HFFc6 (cell line): Measurements from ENCODE around the gene PPP1R2. TPM values are rescaled to one million over a fixed set of nuclear protein-coding genes. Genes with fewer than 3 reads are reported as not detected.

Experiments used
- DNase-seq: peaks from one replicate; pipeline ENCODE4 v3.0.0-alpha.2; 2018
- H3K27ac Mint-ChIP-seq: 2 replicates; pipeline ENCODE4 v1.8.0; 2020; ENCODE audit warnings: mild to moderate bottlenecking, mixed read lengths
- H3K27me3 Mint-ChIP-seq: 2 replicates; pipeline ENCODE4 v1.8.0; 2021; ENCODE audit warnings: mild to moderate bottlenecking, moderate library complexity, mixed read lengths; ENCODE audit not compliant: insufficient read depth
- H3K36me3 Mint-ChIP-seq: 2 replicates; pipeline ENCODE4 v1.8.0; 2021; ENCODE audit warnings: low read depth, mixed read lengths
- H3K4me1 Mint-ChIP-seq: 2 replicates; pipeline ENCODE4 v1.8.0; 2020; ENCODE audit warnings: low read depth, mixed read lengths
- H3K4me3 Mint-ChIP-seq: 2 replicates; pipeline ENCODE4 v1.8.0; 2020; ENCODE audit warnings: mild to moderate bottlenecking, moderate library complexity, mixed read lengths
- H3K9me3 Mint-ChIP-seq: 2 replicates; pipeline ENCODE4 v1.8.0; 2020; ENCODE audit warnings: mild to moderate bottlenecking, mixed read lengths
- CTCF ChIP-seq: fragments of 200-600 bp; sonication (generic); IDR thresholded peaks from 2 replicates; pipeline ENCODE4 v1.5.0; 2021; ENCODE audit warnings: antibody characterized with exemption, mild to moderate bottlenecking
- total RNA-seq, 6 experiments: library from RNA; stranded (reverse); fragmentation: NEBNext Ultra II Directional; extraction: Animal tissue kit (Norgen Biotek cat#: 25700); gene quantifications; 2 replicates in 1 of 6; 3 replicates in 5 of 6; pipeline ENCODE4 v1.2.3, GENCODE V29; 2021

PPP1R2 gene
- total RNA-seq, 6 experiments from 2014 or later, result 39.7 to 44.0 (median 42.0) TPM

GRCh38 chr3:195571361-195571760 lies 28.2 kb upstream of the PPP1R2 start:
- TF ChIP-seq CTCF, result no peak
- Mint-ChIP-seq H3K9me3 (no peaks in the 10 kb centered on the region), H3K4me1 (no peaks in the 10 kb centered on the region), H3K4me3 (no peak overlapping the region), H3K27me3 (peaks cover 35% of the 10 kb centered on the region), H3K36me3 (no peaks in the 10 kb centered on the region), H3K27ac (no peak overlapping the region)
- DNase-seq, result no peak

DNA sequence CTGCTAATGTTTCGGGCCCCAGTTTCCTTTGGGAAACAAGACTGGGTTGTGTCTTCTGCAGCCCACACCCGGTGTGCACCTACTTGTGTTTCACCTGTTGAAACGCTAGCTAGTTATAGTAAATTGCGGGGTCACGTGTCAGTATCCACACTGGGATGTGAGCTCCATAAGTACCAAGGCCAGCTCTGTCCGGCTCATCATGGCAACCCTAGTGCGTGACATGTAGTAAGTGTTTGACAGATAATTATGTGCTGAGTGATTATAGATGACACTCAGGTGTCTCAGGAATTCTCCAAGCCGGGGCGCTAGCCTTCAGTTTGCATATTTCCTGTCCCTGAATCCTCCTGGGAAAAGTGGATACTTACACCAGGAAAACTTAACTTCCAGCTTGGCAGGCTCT lies 27.8 kb upstream of the PPP1R2 start:
- peaks cover 35% of the 10 kb centered on the region for H3K27me3 Mint-ChIP-seq
- no peak overlapping the region for H3K4me3 Mint-ChIP-seq
- no peaks in the 10 kb centered on the region for H3K9me3 Mint-ChIP-seq
- H3K4me1 Mint-ChIP-seq, result no peaks in the 10 kb centered on the region
- no peak for DNase-seq
- no peak overlapping the region for H3K27ac Mint-ChIP-seq
- H3K36me3 Mint-ChIP-seq, result no peaks in the 10 kb centered on the region
- TF ChIP-seq CTCF, result no peak

DNA sequence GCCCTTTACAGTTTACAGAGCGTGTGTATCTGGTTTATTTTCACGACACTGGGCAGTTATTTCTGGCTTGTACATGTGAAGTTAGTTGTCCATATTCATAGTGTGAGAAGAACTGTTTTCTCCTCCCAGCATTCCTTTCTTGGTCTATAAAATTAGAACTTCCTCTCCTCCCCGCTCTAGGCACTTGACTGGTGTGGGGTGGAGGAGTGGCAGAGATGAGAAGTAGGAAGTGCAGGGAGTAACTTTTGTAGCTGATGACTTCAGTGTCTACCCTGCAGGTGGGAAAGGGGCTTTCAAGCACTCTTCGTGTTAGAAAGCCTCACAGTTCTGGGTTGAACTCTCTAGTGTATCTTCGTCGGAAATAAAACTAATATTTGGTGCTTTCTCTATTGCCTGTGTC lies 27.2 kb upstream of the PPP1R2 start:
- Mint-ChIP-seq H3K27ac (no peak overlapping the region), H3K27me3 (peaks cover 39% of the 10 kb centered on the region), H3K4me1 (no peaks in the 10 kb centered on the region), H3K9me3 (no peaks in the 10 kb centered on the region), H3K36me3 (no peaks in the 10 kb centered on the region), H3K4me3 (no peak overlapping the region)
- TF ChIP-seq CTCF, result no peak
- DNase-seq, result no peak

- H3K36me3 Mint-ChIP-seq, result no peaks in the 10 kb centered on the region
Measured at GRCh38 chr3:195568630-195569029, 25.5 kb upstream of the PPP1R2 start.

DNA sequence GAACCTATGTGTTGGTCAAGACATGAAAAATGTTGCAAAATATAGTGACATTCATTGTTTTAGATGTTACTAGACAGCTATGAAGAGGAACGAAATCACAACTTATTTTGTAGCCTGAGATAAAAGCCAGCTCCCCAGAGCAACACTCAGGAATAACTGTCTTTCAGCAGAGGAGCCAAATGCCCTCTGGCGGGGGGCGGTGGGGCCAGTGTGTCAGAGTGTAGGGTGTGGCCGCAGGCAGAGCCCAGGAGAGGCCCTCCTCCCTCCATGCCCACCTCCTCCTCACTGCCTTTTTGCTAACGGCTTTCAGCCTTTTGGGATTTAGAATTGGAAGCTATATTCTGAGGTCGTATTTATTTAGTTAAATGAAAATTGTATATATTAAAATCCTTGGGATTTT lies 23.7 kb upstream of the PPP1R2 start:
- no peak for DNase-seq
- Mint-ChIP-seq H3K9me3 (no peaks in the 10 kb centered on the region), H3K36me3 (no peaks in the 10 kb centered on the region; the same call in 1 of the 2 replicates), H3K27ac (no peak overlapping the region), H3K4me3 (no peak overlapping the region), H3K27me3 (peaks cover 35% of the 10 kb centered on the region), H3K4me1 (no peaks in the 10 kb centered on the region)
- TF ChIP-seq CTCF, result no peak

More at GRCh38 chr3:195568630-195569029, 25.5 kb upstream of the PPP1R2 start:
- TF ChIP-seq CTCF, result no peak
- H3K4me1 Mint-ChIP-seq, result no peaks in the 10 kb centered on the region
- no peaks in the 10 kb centered on the region for H3K9me3 Mint-ChIP-seq
- peaks cover 37% of the 10 kb centered on the region for H3K27me3 Mint-ChIP-seq
- no peak overlapping the region for H3K4me3 Mint-ChIP-seq
- no peak overlapping the region for H3K27ac Mint-ChIP-seq
- no peak for DNase-seq

DNA sequence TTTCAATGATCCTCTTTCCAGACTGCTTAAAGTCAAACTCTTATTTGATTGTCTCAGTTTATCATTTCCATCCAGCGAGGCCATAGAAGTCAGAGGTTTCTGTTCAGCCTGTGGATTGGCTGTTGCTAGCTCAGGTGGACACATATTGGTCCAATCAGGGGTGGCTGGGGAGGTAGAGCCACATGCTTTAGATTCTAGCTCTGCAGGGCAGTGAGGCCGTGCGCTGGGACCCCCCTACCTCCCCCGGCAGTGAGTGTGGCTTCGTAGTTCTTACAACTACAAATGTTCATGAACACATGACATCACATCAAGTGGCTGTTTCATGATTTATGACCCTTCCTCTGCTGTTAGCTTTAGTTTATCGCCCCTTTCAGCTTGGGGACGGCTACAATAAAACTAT lies 22.6 kb upstream of the PPP1R2 start:
- H3K36me3 Mint-ChIP-seq, result no peaks in the 10 kb centered on the region; the same call in 1 of the 2 replicates
- TF ChIP-seq CTCF, result no peak
- H3K27ac Mint-ChIP-seq, result no peak overlapping the region
- no peaks in the 10 kb centered on the region for H3K9me3 Mint-ChIP-seq
- no peak overlapping the region for H3K4me3 Mint-ChIP-seq
- DNase-seq, result no peak
- peaks cover 33% of the 10 kb centered on the region for H3K27me3 Mint-ChIP-seq
- H3K4me1 Mint-ChIP-seq, result no peaks in the 10 kb centered on the region
